ENCODE measurements around the gene COL26A1. TPM values are rescaled to one million over a fixed set of nuclear protein-coding genes. Genes with fewer than 3 reads are reported as not detected.
"Not testable (repeated sequence)": the region's sequence is repeated elsewhere in the genome, so short reads cannot be mapped to it uniquely, and the experiment has no call there.

Gene COL26A1
- total RNA-seq, 2 donors from 2014 or later, result not detected

- TF ChIP-seq, protein P1, sequence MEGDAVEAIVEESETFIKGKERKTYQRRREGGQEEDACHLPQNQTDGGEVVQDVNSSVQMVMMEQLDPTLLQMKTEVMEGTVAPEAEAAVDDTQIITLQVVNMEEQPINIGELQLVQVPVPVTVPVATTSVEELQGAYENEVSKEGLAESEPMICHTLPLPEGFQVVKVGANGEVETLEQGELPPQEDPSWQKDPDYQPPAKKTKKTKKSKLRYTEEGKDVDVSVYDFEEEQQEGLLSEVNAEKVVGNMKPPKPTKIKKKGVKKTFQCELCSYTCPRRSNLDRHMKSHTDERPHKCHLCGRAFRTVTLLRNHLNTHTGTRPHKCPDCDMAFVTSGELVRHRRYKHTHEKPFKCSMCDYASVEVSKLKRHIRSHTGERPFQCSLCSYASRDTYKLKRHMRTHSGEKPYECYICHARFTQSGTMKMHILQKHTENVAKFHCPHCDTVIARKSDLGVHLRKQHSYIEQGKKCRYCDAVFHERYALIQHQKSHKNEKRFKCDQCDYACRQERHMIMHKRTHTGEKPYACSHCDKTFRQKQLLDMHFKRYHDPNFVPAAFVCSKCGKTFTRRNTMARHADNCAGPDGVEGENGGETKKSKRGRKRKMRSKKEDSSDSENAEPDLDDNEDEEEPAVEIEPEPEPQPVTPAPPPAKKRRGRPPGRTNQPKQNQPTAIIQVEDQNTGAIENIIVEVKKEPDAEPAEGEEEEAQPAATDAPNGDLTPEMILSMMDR (IDR thresholded peaks at IDR 0.05), result no peak
- no peak for DNase-seq (ENCODE audit: low spot score)
- Histone ChIP-seq H3K4me3 (no peak overlapping the region), H3K9me3 (no peaks in the 10 kb centered on the region), H3K36me3 (no peaks in the 10 kb centered on the region), H3K27ac (no peak overlapping the region), H3K4me1 (no peaks in the 10 kb centered on the region), H3K27me3 (no peaks in the 10 kb centered on the region)
These were observed 106.0 kb downstream of the COL26A1 start for GRCh38 chr7:101468546-101469275.

GRCh38 chr7:101470668-101471487, 108.2 kb downstream of the COL26A1 start:
- Histone ChIP-seq H3K4me1 (no peaks in the 10 kb centered on the region), H3K4me3 (no peak overlapping the region), H3K27me3 (no peaks in the 10 kb centered on the region), H3K36me3 (no peaks in the 10 kb centered on the region), H3K9me3 (no peaks in the 10 kb centered on the region), H3K27ac (no peak overlapping the region)
- TF ChIP-seq, protein P1 (IDR thresholded peaks at IDR 0.05), result no peak
- DNase-seq (ENCODE audit: low spot score), result no peak

- peaks cover 0 to 11% of the 10 kb centered on the region in 2 donors for H3K9me3 ChIP-seq
- H3K36me3 ChIP-seq, result no peaks in the 10 kb centered on the region
- no peaks in the 10 kb centered on the region for H3K4me1 ChIP-seq
- H3K27ac ChIP-seq, result no peak overlapping the region
- H3K4me3 ChIP-seq, result no peak overlapping the region
- TF ChIP-seq, protein P1 (IDR thresholded peaks at IDR 0.05), result no peak
- H3K27me3 ChIP-seq, result no peaks in the 10 kb centered on the region
- DNase-seq (ENCODE audit: low spot score), result no peak
These were observed 111.5 kb downstream of the COL26A1 start for GRCh38 chr7:101474178-101474577.

- DNase-seq (ENCODE audit: low spot score); H3K4me1 ChIP-seq; H3K27me3 ChIP-seq; H3K27ac ChIP-seq; H3K36me3 ChIP-seq; H3K4me3 ChIP-seq: not testable (repeated sequence)
- peaks cover 0 to 26% of the 10 kb centered on the region in 2 donors for H3K9me3 ChIP-seq
These were observed 113.0 kb downstream of the COL26A1 start for GRCh38 chr7:101475691-101476090.

- Histone ChIP-seq H3K36me3 (no peaks in the 10 kb centered on the region), H3K4me1 (no peaks in the 10 kb centered on the region), H3K4me3 (no peak overlapping the region), H3K27me3 (no peaks in the 10 kb centered on the region), H3K9me3 (peaks cover 0 to 26% of the 10 kb centered on the region in 2 donors), H3K27ac (no peak overlapping the region)
- DNase-seq (ENCODE audit: low spot score), result no peak
- TF ChIP-seq, protein P1 (IDR thresholded peaks at IDR 0.05), result no peak
These were observed 116.5 kb downstream of the COL26A1 start for GRCh38 chr7:101479217-101479616.

DNA sequence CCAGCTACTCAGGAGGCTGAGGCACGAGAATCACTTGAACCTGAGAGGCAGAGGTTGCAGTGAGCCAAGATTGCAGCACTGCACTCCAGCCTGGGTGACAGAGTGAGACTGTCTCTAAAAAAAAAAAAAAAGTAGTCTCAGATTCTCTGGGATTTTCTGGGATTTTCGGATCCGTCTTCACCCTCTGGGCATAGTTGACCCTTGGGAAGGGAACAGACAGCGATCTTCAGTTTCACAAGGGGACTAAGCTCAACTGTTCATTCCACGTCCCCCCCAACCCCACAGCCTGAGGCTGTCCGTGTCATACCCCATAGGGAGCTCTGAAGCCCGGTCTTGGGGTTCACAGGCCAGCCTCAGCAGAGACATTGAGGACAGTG, 123.4 kb downstream of the COL26A1 start:
- H3K9me3 ChIP-seq; H3K4me1 ChIP-seq; H3K4me3 ChIP-seq; H3K27ac ChIP-seq; DNase-seq (ENCODE audit: low spot score); H3K36me3 ChIP-seq; H3K27me3 ChIP-seq: not testable (repeated sequence)

Data from right atrium auricular region (tissue), 2 donors.